ENCODE data around the gene AIRE.
"Not testable (repeated sequence)": the region's sequence is repeated elsewhere in the genome, so short reads cannot be mapped to it uniquely, and the experiment has no call there.

AIRE gene

DNA sequence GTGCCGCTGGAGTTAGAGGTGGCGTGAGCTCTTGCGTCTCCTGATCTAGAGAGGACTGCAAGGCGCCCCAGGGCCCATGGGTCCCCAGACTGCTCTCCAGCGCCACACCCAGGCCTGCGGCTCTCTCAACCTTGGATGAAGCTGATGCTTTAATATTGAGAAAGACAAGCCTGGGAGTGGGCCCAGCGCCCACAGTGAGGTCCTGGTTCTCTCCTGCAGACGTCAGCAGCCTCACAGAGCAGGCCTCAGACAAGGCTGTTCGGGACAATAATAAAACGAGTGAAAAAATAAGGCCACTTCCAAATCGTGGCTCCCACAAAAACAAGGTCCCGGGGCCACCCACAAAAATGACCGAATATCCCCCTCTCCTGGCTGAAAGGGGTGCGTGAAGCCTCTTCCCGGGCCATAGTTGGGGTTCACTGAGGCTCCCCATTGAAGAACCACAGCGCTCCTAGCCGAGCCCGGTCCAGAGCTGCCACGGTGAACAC is 18.0 kb upstream of the AIRE start:
- no peak for DNase-seq (ENCODE audit: low read depth)

DNA sequence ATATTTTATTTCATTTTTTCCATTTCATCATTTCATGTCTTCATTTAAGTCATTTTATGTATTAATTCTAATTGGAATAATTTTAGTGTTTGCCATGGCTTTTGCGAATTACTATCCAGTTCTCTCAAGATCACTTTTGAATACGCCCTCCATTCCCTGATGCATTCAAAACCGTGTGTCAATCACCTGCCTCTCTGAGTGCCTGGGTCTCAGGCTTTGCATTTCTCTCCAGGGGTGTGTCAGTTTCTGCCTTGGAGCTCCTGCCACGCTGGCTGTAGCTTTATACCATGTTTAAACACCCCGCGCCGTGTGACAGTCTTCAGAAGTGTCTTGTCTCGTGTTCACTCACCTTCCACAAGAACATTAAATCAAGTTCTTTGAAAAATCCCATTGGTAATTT is 16.6 kb upstream of the AIRE start:
- DNase-seq (ENCODE audit: low read depth), result no peak

GRCh38 chr21:44271558-44272283 is 14.0 kb upstream of the AIRE start:
- DNase-seq (ENCODE audit: low read depth), result no peak

DNA sequence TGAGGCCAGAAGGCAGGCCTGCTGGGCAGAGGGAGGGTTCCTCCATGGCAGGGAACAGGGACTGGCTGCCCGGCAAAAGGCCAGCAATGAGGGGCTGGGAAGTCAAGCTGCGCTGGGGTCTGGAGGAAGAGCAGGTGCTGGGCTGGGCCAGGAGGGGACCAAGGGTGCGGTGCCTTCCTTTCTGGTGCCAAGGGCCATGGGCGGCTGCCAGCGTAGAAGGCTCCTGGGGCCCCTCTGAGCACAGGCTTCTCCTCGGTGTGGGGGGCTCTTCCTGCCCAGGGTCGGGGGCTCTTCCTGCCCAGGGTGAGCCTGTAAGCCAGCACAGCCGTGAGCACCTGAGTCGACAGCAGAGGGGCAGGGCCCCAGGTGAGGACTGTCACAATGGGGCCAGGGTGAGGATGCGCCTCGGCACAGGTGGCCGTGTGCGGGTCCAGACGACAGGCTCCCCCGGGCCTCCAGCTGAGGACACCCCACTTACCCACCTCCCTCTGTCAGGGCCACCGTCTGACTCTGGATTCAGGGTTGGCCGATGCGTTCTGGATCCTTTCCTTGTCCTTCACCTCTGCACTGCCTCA is 13.3 kb upstream of the AIRE start:
- no peak for DNase-seq (ENCODE audit: low read depth)

DNA sequence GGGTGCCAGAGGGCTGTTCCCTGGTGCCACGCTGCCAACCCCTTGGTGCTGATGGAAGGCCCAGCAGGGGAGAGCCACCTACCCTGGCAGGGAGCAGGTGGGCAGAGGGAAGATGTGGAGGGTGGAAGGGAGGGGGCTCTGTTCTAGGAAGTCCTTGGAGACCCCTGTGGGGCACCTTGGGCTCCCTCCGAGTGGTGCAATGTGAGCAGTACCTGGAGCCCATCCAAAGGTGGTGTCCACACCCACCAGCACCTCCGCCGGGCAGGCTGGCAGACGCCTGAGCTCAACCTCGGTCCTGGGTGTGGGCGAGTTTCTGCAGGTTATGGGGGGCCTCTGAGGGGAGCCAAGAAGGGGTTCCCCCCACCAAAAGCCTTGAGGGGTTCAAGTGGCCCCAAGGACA is 12.6 kb upstream of the AIRE start:
- DNase-seq (ENCODE audit: low read depth), result no peak

- DNase-seq (ENCODE audit: low read depth), result no peak
These were observed 10.6 kb upstream of the AIRE start for GRCh38 chr21:44275041-44275440.

- no peak for DNase-seq (ENCODE audit: low read depth)
These were observed 6.1 kb upstream of the AIRE start for GRCh38 chr21:44279354-44280260.

DNA sequence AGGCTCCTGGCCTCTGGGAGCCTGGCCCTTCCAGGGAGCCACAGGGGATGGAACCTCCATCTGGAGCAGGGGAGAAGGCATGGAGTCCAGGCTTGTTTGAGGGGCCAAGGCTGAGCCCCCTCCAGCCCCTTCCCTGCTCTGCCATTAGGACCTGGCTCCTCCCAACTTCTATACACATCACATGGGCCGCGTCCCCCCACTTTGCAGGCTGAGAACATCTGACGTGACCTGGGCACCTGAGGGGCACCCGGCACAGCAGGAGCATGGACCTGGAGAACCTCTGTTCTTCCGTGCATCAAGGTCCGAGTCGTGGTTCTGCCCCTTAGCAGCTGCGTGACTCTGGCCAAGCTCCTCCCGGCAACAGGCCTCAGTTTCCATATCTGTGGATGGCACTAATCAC is 3.9 kb upstream of the AIRE start:
- DNase-seq (ENCODE audit: low read depth), result no peak

DNA sequence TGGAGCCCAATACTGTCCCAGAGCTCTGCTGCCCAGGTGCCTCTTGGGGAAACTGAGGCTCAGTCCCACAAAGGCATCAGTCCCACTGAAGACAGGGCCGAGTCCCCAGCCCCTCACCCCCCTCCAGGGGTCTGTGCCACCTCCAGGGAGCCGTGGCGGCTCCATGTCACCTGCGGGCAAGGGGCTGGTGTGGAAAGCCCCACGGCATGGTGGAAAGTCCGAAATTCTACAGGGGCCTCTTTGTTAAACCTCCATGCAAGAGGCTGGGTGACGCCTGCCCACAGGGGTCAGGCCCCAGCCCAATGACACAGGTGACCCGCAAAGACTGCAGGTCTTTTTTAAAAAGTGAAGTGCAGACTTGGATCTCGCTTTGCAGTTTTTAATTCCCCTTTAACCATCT is 3.3 kb upstream of the AIRE start:
- no peak for DNase-seq (ENCODE audit: low read depth)

DNA sequence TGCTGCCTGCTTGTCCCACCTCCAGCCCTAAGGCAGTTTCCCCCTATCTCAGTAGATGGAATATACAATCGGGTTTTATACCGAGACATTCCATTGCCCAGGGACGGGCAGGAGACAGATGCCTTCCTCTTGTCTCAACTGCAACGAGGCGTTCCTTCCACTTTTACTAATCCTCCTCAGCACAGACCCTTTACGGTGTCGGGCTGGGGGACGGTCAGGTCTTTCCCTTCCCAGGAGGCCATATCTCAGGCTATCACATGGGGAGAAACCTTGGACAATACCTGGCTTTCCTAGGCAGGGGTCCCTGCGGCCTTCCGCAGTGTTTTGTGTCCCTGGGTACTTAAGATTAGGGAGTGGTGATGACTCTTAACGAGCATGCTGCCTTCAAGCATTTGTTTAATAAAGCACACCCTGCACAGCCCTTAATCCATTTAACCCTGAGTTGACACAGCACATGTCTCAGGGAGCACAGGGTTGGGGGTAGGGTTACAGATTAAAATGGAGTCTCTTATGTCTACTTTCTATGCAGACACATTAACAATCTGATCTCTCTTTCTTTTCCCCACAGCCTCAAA is 2.4 kb upstream of the AIRE start:
- DNase-seq (ENCODE audit: low read depth), result not testable (repeated sequence)

GRCh38 chr21:44283948-44284347 is 1.7 kb upstream of the AIRE start:
- DNase-seq (ENCODE audit: low read depth), result no peak

- DNase-seq (ENCODE audit: low read depth), result no peak
These were observed 525 bp downstream of the AIRE start for GRCh38 chr21:44286086-44286715.

GRCh38 chr21:44286716-44287632 is 1.3 kb downstream of the AIRE start:
- no peak for DNase-seq (ENCODE audit: low read depth)

- no peak for DNase-seq (ENCODE audit: low read depth)
These were observed 2.8 kb downstream of the AIRE start for GRCh38 chr21:44288251-44289110.

DNA sequence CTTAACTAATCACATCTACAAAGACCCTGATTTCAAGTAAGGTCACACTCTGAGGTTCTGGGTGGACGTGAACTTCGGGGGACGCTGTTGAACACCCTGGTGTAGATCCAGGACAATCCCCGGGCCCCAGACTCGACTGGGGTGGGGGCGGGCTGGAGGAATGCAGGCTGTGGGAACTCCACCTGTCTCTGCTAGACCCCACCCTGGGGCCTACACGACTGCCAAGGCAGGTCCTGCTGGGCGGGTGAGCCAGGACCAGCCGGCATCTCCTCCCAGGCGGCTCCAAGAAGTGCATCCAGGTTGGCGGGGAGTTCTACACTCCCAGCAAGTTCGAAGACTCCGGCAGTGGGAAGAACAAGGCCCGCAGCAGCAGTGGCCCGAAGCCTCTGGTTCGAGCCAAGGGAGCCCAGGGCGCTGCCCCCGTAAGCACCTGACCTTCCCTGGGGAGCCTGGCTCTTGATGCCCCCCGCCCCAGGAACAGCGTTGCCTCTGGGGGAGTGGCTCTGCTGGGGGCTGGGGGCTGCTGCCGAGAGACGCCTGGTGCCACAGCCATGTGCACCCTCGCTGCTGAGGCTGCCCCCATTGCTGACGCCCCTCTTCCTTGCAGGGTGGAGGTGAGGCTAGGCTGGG is 3.8 kb downstream of the AIRE start:
- no peak for DNase-seq (ENCODE audit: low read depth)

GRCh38 chr21:44290327-44291077 is 4.8 kb downstream of the AIRE start:
- DNase-seq (ENCODE audit: low read depth), result no peak

DNA sequence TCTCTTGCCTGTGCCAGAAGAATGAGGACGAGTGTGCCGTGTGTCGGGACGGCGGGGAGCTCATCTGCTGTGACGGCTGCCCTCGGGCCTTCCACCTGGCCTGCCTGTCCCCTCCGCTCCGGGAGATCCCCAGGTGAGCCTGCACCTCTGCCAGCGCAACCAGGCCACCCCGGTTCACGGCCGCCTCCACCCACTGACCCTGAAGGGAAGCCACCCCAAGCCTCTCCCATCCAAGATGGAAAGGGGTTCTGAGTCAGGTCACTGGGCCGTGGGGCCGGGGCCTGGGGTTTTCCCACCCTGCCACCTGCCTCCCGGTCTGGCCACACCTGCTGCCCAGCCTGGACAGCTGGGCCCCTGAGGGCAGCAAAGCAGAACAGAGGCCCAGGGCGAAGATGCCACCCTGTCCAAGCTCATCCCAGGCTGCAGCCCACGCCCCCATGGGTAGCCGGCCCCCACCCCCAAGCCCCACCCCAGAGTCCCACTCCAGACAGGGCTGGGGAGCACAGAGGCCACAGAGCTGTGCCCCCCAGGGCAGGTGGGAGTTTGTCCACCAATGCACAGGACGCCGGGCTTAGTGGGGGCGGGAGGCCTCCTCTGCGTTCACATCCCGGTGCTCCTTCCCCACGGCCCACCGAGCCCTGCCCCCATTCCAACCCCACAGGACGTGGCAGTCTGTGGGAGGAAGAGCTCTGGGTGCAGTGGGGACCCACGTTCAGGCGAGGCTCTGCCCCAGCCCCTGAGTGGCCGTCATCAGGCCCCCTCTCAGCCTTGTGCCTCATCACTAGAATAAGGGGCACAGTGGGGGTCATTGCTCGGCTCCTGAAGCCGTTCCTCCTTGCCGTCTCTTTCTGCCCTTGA is 5.6 kb downstream of the AIRE start:
- no peak for DNase-seq (ENCODE audit: low read depth)

All from activated gamma-delta T cell treated with anti-CD3 and anti-CD28 coated beads, Interleukin-2, amount 50 U/mL, for 16 hours (primary cell).